HL-60/S4 treated with phorbol 12-myristate 13-acetate at 8.2 ng/mL for 4 days and 3 days (cell line): ENCODE data around the gene GDF10.

ENCODE experiments used
- in situ Hi-C: fragments of 300-500 bp; cut with MboI; formaldehyde crosslinking; loops from 2 replicates; pipeline ENCODE4 v1.15.0; 2022; ENCODE audit warnings: low sequenced_read_pairs

GDF10 gene

DNA sequence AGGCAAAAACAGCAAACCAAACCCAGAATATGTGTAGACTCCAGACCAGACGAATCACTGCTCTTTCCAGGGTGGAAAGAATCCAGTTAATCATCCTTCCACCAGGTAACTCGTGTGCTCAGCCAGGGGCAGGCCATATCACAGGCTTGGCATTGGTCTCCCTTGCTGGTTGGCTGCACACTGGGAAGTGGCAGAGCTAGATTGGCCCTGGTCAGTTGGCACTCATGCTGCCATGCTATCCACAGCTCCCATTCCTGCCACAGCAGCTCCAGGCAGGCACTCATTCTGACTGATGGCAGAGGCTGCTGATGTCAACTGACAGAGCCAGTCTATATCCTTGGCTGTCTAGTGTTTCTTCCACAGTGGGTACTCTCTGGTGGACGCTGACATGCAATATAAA, 9.7 kb upstream of the GDF10 start:
- in situ Hi-C loops = no loop called here

DNA sequence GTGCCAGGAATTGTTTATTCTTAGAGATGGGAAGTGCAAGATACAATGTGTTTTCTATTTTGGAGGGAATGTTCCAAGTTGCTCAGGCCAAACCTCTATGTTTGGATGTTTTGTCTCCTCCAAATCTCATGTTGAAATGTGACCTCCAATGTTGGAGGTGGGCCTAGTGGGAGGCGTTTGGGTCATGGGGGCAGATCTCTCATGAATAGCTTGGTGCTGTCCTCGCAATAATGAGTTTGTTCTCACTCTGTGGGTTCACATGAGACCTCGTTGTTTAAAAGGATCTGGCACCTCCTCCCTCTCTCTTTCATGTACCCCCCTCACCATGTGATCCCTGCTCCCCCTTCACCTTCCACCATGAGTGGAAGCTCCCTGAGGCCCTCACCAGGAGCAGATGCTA, 8.3 kb upstream of the GDF10 start:
- in situ Hi-C loops = no loop called here

DNA sequence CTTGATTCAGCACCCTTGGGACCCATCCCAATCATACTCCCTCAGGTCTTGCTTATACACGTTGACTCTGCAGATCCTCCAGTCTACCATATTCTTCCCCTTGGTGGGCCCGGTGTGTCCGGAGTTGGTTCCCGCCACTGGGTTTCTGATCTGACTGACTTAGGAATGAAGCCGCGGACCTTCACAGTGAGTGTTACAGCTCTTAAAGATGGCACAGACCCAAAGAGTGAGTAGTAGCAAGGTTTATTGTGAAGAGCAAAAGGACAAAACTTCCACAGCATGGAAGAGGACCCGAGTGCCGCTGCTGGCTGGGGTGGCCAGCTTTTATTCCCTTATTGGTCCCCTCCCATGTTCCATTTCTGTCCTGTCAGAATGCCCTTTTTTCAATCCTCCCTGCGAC, 5.9 kb upstream of the GDF10 start:
- in situ Hi-C loops = no loop called here

DNA sequence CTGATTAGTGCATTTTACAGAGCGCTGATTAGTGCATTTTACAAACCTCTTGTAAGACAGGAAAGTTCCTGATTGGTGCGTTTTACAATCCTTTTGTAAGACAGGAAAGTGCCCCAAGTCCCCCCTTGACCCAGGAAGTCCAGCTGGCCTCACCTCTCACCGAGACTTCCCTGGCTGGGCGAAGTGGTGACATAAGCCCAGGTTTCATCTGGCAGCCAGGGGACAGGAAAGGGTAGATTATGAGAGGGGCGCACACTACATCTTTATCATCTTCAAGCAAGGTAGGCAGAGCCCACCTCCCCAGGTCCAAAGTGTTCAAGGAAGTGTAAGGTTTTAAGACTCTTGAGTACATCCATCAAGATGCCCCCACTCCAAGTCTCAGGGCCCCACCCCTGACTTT, 5.5 kb upstream of the GDF10 start:
- in situ Hi-C loops = no loop called here

DNA sequence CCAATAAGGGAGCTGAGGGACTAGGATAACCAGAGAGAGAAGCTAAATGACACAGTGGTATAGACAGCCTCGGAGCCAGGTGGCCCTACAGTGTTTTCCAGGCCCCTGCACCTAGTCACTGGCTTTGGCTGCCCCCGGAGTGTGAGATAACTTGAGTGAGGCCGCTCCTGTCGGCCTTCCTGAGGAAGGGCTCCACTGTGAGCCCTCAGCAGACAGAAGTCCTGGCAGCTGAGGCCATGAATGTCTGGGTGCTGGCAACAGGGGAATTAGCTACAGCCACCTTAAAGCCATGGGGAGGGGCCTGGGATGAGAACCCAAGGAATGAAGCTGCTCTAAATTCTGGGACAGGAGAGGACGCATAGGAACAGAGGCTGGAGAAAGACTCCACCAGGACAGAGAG, 4.6 kb upstream of the GDF10 start:
- in situ Hi-C loops = no loop called here

DNA sequence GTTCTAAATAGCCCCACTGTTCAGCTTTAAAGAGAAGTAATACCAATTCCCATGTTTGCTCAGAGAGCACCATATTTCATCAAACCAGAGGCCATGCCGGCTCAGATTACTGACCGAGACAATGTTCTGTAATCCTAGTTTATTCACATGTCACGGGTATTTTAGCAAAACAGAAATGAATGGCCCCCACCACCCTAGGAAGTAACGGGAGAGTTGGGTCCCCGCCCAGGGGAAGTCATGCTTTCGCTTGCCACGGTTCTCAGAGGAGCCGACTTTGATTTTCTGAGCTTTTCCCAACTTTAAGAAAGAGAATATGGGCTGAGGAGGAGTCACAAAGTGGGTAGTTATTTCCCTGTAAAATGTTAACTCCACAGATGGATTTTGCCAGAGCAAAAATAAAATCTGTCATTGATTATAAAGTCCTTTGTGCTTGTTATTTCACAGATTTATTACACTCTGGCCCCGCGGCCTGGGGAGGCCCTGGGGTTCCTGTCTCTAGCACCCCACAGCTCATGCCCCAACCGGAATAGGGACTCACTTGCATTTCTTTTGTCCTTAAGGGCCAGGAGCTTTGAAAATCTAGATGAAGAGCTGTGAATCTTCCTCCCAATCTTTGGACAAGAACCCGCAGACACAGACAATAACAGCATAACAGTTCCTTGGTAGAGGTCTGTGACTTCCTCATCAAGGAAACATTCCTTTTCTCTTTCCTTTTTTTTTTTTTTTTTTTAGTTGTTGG, 3.7 kb upstream of the GDF10 start:
- in situ Hi-C loops = no loop called here

DNA sequence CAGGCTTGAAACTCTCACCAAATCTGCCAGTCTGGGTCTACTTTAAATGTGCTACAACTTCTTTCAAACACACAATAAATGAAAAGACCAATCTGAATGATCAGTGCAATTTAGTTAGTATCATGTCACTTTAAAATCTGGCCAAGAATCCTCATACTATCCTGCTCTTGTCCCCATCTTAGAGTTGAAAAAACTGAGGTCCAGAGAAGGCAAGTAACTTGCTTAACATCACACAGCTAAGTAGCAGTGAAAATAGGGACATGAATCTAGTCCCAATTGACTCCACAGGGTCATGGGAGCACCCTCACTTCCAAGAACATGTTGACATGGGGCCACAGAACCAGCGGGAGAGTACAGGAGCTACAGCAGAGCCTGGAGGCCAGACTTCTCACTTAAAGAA, 3.1 kb upstream of the GDF10 start:
- in situ Hi-C loops = no loop called here

DNA sequence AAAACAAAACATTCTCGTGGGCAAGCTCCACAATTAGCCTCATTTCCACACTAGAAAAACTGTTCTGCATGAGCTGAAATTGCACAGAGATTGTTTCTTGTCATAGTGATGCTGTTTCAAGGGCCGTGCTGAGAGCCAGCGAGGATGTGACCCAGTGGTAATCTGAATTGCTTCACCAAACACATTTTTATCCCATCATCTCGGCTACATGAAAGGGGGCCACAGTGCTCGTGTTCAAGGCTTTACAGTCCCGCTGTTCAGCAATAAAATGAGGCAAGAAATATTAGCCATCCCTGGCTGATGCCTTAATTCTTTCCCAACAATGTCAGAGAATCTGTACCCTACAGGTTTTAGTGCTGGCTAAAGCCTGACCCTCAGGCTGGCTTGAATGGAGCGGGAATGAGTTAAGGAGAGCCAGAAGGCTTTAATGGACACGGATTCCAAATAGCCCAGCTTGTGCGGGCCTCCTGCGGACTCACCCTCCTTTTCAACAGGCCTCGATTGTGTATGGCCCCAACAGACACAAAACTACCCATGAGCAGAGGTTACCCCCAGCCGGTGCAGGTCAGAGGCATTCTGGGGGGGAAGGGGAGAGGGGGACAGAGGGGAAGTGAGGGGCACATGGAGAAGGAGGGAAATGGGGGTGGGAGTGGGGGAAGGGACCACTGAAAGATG, 2.0 kb upstream of the GDF10 start:
- in situ Hi-C loops = no loop called here

DNA sequence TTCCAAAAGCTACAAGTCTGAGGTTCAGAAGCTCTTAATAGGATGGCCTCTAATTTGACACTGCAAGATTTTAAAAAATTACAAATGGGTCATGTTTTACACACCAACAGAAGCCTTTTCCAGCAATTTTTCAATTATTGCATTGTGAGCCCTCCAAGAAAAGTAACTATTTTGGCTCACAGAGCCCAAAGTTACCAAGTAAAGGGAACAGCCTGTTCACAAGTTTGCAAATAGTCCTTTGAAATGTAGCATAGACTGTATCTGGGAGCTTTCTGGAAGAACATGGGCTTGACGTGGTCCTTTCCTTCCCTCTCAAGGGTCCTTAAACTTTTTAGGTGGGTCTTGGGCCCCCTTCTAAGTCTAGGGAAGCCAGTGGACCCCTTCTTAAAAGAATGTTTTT, 1.3 kb upstream of the GDF10 start:
- in situ Hi-C loops = no loop called here

DNA sequence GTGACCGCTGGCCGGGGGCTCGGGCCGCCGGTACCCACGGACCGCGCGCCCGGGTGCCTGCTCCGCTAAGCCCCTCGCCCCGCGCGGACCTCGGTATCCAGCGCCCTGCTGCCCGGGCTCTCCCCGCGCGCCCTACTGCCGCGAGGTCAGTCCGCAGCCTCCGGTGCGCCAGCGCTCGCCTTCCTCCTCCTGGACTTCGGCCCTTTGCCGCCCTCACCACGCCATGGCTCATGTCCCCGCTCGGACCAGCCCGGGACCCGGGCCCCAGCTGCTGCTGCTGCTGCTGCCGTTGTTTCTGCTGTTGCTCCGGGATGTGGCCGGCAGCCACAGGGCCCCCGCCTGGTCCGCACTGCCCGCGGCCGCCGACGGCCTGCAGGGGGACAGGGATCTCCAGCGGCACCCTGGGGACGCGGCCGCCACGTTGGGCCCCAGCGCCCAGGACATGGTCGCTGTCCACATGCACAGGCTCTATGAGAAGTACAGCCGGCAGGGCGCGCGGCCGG, 483 bp downstream of the GDF10 start:
- in situ Hi-C loops = loop anchor here (10.0 kb wide), 1 partner anchor 256 kb away; no protein-coding TSS in a partner anchor

DNA sequence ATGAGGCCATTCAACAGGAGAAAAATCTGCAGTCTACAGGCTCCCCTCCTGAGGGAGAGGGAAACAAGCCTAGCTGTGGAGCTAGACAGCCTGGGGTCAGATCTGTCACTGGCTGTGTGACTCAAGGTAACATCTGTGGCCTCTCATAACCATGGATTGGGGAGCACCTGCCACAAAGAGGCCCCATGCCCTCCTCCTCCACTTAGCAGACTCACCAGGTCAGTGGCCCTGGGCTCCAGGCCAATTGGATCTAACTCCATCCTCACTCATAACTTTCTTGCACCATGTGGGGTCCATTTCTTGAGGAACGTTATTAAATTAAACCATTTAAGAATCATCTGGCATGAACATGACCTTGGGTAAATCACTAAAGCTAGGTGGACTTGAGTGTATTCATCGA, 1.8 kb downstream of the GDF10 start:
- in situ Hi-C loops = loop anchor here (10.0 kb wide), 1 partner anchor 257 kb away; no protein-coding TSS in a partner anchor

DNA sequence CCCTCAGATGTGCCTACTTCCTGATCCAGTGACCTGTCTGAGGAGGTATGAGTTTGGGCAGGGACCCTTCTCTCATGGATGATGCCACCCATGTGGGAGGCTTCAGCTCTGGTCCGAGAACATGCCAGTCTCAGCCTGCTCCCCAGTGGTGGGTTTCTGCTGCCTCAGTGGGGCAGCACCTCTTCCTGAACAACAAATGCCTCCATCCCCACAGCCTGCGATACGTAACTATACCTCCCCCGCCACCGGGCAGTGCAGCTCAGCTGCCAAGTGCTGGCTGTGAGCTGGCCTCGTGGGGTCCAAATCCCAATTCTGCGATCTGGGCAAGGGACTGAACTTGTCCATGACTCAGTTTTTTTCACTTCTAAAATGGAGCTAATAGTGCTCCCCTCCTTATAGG, 3.1 kb downstream of the GDF10 start:
- in situ Hi-C loops = loop anchor here (10.0 kb wide), 1 partner anchor 258 kb away; no protein-coding TSS in a partner anchor

DNA sequence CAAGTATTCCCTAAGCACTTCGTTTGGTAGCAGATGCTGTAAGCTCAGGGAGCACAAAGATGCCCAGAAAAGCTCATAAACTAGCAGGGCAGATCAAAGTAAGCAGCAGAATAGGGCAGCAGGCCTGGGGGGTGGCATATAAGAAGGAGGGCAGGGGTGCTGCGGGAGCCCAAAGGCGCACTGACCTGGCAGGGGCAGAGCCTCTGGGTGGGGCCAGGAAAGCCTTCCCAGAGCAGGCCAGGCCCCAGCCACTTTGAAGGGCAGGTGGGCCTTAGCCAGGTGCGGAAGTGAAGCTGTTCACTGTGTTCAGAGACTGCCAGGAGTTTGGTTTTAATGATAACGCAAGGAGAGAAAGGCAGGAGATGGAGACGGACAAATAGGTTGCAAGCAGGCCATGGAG, 3.9 kb downstream of the GDF10 start:
- in situ Hi-C loops = loop anchor here (10.0 kb wide), 1 partner anchor 259 kb away; no protein-coding TSS in a partner anchor

DNA sequence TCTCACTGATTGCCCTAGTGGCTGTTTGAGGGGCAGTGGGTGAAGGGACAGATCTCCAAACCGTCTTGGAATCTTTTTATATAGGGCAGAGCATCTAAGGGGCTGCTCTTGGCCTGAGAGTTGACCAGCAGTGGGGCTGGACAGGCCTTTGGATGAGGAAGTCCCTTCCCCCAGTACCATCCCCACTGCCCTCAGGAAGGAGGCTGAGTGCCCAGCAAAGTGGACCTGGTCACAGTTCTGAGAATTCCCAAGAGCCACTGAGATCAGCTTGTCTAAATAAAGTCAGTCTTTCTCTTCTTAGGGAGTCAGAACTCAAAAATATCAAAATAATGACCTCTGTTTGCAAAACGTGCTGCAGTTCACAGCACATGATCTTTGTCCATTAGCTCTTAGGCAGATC, 5.6 kb downstream of the GDF10 start:
- in situ Hi-C loops = loop anchor here (10.0 kb wide), 1 partner anchor 261 kb away; no protein-coding TSS in a partner anchor

DNA sequence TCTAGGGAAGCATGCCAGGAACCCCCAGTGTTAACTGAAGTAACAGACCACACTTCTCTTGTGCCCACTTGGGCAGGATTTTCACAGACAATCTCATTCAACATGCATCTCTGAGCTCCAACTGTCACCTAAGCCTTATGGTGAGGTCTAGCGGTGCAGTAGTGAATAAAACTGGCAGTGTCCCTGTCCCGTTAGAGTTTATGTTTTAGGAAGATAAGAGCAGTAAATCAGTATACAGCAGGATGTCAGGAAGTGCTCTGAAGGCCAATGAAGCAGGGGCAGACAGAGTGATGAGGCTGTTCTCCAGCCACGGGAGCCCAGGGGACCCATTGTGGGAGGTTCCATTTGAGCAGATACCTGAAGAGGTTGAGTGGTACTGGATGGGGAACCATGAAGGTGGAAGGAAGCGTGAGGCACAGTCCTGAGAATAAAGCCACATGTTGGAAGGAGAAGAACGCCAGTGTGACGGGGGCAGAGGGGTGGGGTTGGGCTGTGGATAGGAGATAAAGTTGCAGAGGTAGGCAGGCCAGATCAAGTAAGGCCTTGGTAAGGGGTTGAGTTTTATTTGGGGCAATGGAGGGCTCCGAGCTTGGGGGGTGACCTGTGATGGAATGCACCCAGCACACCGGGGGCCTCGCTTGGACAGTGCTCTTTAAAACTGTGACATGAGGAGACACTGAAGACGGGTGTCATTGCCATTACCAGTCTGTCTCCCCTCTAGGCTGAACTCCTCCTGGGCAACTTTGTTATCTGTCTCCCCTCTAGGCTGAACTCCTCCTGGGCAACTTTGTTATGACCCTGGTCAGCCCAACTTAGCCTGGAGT, 6.6 kb downstream of the GDF10 start:
- in situ Hi-C loops = loop anchor here (10.0 kb wide), 1 partner anchor 262 kb away; no protein-coding TSS in a partner anchor

DNA sequence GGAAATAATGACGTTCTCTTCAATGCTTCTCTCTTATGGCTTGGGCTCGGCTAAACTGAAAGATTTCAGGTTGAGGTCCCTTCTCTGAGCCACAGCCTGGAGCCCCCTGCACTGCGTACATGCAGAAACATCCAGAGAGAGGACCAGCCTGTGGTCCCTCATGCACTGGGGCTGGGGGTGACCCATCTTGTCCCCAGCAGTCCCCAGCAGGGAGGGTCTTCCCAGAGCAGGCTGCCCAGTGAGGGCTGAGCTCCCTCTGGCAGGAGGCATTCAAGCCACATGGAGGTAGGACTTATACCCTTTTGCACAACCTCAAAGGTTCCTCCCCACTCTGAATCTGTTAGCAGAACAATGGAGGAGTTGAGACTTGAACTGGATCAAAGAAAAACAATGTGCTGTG, 7.4 kb downstream of the GDF10 start:
- in situ Hi-C loops = loop anchor here (10.0 kb wide), 1 partner anchor 263 kb away; no protein-coding TSS in a partner anchor

DNA sequence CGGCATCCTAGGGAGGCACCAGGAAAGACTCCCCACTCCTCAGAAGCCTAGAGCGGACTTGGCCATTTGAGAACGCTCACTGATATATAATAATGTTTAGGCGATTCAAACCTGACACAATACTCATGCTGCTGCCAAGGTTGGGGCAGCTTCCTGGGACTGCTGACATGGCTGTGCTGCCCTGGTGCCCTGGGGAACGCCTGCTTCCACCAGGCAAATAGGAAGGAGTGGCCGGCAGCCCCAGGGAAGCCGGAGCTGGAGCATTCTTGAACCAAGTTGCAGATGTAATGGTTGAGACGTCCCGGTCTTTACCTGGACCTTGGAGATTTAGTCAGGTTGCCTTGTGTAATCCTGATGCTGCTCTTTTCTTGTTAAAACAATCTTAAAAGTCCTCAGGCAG, 8.8 kb downstream of the GDF10 start:
- in situ Hi-C loops = loop anchor here (10.0 kb wide), 1 partner anchor 264 kb away; no protein-coding TSS in a partner anchor

DNA sequence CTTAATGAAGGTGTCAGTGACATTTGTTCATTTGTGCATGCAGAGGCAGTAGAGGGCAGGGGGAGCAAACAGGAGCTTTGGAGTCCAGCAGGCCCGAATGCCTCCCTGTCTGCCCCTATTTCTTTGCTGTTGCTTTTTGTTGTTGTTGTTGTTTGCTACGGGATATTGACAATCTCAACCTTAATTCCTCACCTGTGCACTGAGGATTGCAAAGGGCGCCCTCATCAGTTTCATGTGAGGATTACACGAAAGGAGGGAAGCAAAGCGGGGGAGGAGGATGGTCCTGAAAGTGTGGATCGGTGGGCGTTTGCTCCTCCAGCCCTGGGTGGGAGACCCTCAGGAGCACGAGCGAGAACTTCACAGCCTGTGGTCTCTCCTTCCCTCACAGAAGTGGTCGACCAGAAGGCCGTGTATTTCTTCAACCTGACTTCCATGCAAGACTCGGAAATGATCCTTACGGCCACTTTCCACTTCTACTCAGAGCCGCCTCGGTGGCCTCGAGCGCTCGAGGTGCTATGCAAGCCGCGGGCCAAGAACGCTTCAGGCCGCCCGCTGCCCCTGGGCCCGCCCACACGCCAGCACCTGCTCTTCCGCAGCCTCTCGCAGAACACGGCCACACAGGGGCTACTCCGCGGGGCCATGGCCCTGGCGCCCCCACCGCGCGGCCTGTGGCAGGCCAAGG, 9.6 kb downstream of the GDF10 start:
- in situ Hi-C loops = loop anchor here (10.0 kb wide), 1 partner anchor 265 kb away; no protein-coding TSS in a partner anchor

DNA sequence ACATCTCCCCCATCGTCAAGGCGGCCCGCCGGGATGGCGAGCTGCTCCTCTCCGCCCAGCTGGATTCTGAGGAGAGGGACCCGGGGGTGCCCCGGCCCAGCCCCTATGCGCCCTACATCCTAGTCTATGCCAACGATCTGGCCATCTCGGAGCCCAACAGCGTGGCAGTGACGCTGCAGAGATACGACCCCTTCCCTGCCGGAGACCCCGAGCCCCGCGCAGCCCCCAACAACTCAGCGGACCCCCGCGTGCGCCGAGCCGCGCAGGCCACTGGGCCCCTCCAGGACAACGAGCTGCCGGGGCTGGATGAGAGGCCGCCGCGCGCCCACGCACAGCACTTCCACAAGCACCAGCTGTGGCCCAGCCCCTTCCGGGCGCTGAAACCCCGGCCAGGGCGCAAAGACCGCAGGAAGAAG, 10.1 kb downstream of the GDF10 start:
- in situ Hi-C loops = no loop called here

DNA sequence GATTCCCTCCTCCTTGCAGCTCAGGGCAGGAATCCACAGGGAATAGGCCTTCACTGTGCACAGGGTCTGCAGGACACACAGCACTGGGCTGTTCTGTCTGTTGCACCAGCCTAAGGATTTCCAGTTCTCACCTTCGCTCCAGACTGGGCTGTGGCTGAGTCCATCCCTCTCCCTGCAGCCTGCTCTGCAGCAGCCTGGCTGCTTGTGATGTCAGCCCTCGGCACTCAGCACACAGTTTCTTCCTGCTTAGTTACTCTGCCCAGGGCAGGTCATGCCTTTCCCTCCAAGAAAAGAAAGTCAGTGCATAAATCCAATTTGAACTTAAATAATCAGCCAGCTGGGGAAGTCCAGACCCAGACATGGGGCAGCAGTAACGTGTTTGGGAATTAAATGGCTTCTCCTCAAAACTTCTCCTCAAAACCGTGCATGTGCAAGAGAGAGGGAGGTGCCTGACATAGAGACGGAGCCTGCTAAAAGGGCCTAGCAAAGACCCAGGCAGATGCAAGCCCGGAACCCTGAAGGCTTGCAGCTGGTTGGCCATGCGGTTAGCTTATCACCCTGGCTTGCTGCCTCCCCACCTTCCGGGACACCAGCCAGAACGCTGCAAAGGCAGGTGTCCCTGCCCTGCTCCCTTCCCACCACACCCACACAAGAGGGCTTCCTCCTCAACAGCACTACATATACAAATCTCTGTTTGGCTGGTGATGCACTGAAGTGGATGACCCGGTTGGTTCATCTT, 11.4 kb downstream of the GDF10 start:
- in situ Hi-C loops = no loop called here
